ENCODE measurements around the gene MCM9.

DNA sequence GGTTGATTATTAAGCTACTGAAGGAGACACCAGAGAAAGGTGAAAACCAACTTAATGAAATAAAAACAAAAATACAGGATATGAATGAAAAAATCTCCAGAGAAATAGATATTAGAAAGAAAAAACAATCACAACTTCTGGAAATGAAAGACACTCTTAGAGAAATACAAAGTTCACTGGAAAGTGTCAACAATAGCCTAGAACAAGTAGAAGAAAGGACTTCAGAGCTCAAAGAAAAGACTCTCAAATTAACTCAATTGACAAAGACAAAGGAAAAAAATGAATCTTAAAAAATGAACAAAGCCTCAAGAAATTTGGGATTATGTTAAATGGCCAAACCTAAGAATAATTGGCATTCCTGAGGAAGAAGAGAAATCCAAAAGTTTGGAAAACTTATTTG lies 10.3 kb upstream of the MCM9 start:
- no peak for TF ChIP-seq SUZ12 (IDR thresholded peaks at IDR 0.05; ENCODE audit: extremely low read depth, insufficient read depth, insufficient read length)
- TF ChIP-seq ZNF274 (IDR thresholded peaks at IDR 0.05; ENCODE audit: low read depth, low read length): no peak
